Ovary (tissue), 3 donors: ENCODE measurements around the gene KCNQ4.

Source experiments
- CTCF ChIP-seq, 3 donors: fragments of 450-650 bp in 2 of 3; fragments of 200-600 bp in 1 of 3; IDR thresholded peaks; one replicate each; pipeline versions ENCODE4 v1.5.1 to v1.8.0; 2016 to 2022; ENCODE audit warnings: antibody characterized with exemption in 3 of 3, mild to moderate bottlenecking in 1 of 3
- EP300 ChIP-seq: sonication (generic); formaldehyde crosslinking; IDR thresholded peaks from one replicate; pipeline ENCODE4 v1.6.1; 2017; ENCODE audit warnings: antibody characterized with exemption
- POLR2A ChIP-seq: fragments of 450-650 bp; IDR thresholded peaks from one replicate; pipeline ENCODE4 v1.6.1; 2017; ENCODE audit warnings: antibody characterized with exemption, mild to moderate bottlenecking, moderate library complexity
- donor health status: DM: no; HTN: no; CAD: no.

DNA sequence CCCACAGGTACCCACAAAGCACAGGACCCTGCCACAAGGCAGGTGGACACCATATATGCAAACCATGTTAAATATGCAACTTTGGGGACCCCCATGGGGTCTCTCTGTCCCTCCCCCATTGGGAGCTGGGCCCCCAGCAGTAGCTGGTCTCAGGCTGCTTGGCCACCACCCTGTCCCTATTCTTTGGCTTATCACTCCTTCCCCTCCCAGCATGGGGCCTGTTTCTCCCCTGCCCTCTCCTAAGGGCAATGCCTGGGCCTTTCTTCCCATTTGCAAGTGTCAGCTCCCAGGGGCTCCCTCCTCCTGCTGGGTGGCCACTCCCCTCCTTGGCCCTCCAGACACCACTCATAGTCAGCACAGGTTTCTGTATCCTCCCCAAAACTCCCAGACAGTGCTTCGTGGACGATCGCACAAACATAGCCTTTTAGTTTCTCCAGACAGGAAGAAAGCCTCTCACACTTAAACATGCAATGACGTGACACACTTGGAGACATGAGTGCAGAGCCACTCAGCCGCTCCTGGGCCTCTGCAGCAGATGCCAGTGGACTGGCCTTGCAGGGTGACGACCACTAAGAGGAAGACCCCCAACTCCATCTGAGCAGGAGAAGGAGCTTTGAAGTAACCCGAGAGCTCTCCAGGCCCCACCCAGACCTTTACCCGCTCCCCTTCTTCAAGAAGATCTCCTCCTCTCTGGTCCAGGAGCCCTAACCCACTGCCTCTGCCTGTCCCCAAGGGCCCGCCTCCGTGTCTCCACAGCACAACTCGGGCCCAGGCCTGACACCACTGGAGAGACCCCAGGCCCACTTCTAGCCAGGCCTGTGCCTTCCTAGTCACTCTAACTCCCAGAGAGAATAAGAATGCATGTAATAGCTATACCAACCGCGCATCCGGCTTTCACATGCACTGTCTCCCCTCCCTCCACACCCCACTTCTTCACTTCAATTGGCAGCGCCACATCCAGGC lies 55.7 kb downstream of the KCNQ4 start:
- TF ChIP-seq CTCF (IDR thresholded peaks at IDR 0.05), result no peak
- TF ChIP-seq POLR2A, result no peak
- no peak for TF ChIP-seq EP300
